ENCODE results near the gene PARP2. TPM values are rescaled to one million over a fixed set of nuclear protein-coding genes. Genes with fewer than 3 reads are reported as not detected.

PARP2 gene
- total and polyA plus RNA-seq, 11 donors: 6.8 to 21.1 (median 16.2) TPM

GRCh38 chr14:20372796-20373195 is 29.4 kb downstream of the PARP2 start:
- no peak overlapping the region for H3K27ac ChIP-seq
- no peaks in the 10 kb centered on the region for H3K4me1 ChIP-seq
- WGBS, 4 donors: 80 to 93% (median 89%) methylated on average over 5 of the region's 5 CpGs
- H3K9me3 ChIP-seq: no peaks in the 10 kb centered on the region
- peaks cover 0 to 99% (median 98%) of the 10 kb centered on the region in 9 donors for H3K36me3 ChIP-seq
- no peak overlapping the region for H3K4me3 ChIP-seq
- DNase-seq (no peak), ATAC-seq (no peak)
- intact Hi-C loops (cut with DNase I): no loop called here
- TF ChIP-seq CTCF (IDR thresholded peaks at IDR 0.05): no peak
- TF ChIP-seq POLR2A (IDR thresholded peaks at IDR 0.05): no peak
- no peaks in the 10 kb centered on the region for H3K27me3 ChIP-seq

DNA sequence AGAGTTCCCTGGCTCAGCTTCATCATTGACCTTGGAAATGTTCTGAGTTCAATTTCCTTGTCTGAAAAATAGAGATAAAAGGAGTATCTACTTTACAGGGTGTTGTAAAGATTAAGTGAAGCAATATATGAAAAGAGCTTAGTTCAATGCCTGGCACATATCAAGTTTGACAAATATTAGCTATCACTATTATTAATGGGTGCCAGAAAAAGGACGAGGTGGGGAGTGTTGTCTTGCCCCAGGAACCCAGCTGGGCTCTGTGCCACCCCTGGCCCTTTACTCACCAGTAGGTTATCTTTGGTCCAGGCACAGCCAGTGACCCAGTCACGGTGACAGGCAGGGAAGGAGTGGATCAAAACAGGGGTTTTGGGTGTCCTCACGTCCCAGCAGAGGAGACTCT is 32.0 kb downstream of the PARP2 start:
- no peaks in the 10 kb centered on the region for H3K4me1 ChIP-seq
- DNase-seq (no peak), ATAC-seq (no peak)
- H3K27me3 ChIP-seq: no peaks in the 10 kb centered on the region
- TF ChIP-seq POLR2A (IDR thresholded peaks at IDR 0.05) (no peak), CTCF (IDR thresholded peaks at IDR 0.05) (no peak)
- peaks cover 0 to 100% (median 98%) of the 10 kb centered on the region in 9 donors for H3K36me3 ChIP-seq
- intact Hi-C loops (cut with DNase I): no loop called here
- WGBS, 4 donors: 63 to 87% (median 85%) methylated on average over 3 of the region's 3 CpGs
- no peak overlapping the region for H3K27ac ChIP-seq
- H3K4me3 ChIP-seq: no peak overlapping the region
- no peaks in the 10 kb centered on the region for H3K9me3 ChIP-seq

- intact Hi-C loops (cut with DNase I): no loop called here
- peak in 1 of 4 donors; percentile 36 for ATAC-seq
- no peak for TF ChIP-seq CTCF (IDR thresholded peaks at IDR 0.05)
- no peak for TF ChIP-seq POLR2A (IDR thresholded peaks at IDR 0.05)
Observed at GRCh38 chr14:20376071-20376588, 32.7 kb downstream of the PARP2 start.

DNA sequence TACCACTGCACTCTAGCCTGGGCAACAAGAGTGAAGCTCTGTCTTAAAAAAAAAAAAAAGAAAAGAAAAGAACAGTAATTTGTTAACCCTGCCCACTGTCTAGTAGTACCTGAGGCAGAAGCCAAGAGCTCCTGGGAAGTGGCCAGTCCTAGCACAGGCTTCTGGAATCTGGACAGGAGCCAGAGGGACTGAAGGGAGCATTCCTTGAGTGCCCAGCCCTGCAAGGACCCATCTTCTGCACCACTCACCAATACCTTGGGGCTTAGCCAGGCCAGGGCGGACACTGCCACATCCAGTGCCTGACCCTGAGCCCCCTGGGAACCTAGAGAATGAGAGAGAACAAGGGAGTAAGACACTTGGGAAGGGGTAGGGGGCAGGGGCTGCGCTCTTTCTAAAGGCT is 33.7 kb downstream of the PARP2 start:
- no peak for TF ChIP-seq CTCF (IDR thresholded peaks at IDR 0.05)
- no peak for TF ChIP-seq POLR2A (IDR thresholded peaks at IDR 0.05)
- Histone ChIP-seq H3K9me3 (no peaks in the 10 kb centered on the region), H3K27me3 (no peaks in the 10 kb centered on the region), H3K4me3 (no peak overlapping the region), H3K4me1 (no peaks in the 10 kb centered on the region), H3K36me3 (peaks cover 0 to 100% (median 99%) of the 10 kb centered on the region in 9 donors), H3K27ac (no peak overlapping the region)
- ATAC-seq: peak in 1 of 4 donors; percentile 21
- 82 to 97% (median 93%) methylated on average over 1 to 2 of the region's 2 CpGs for WGBS, 4 donors
- DNase-seq: no peak
- intact Hi-C loops (cut with DNase I): no loop called here

More at GRCh38 chr14:20376071-20376588, 32.7 kb downstream of the PARP2 start:
- no peak overlapping the region for H3K27ac ChIP-seq
- H3K36me3 ChIP-seq: peaks cover 0 to 100% (median 98%) of the 10 kb centered on the region in 9 donors
- no peaks in the 10 kb centered on the region for H3K27me3 ChIP-seq
- H3K9me3 ChIP-seq: no peaks in the 10 kb centered on the region
- no peak for DNase-seq
- WGBS, 4 donors: 94 to 95% (median 95%) methylated on average over 12 of the region's 12 CpGs
- no peaks in the 10 kb centered on the region for H3K4me1 ChIP-seq
- H3K4me3 ChIP-seq: no peak overlapping the region
